Activated CD8-positive, alpha-beta memory T cell treated with anti-CD3 and anti-CD28 coated beads, Interleukin-2, amount 50 U/mL, for 48 hours (primary cell): ENCODE data around the gene APP.
"Not testable (repeated sequence)": the region's sequence is repeated elsewhere in the genome, so short reads cannot be mapped to it uniquely, and the experiment has no call there.

Source experiments
- DNase-seq: peaks from one replicate; pipeline ENCODE4 v3.0.0-alpha.2; 2020

APP gene

GRCh38 chr21:26060335-26061115 lies 110.0 kb downstream of the APP start:
- no peak for DNase-seq

- DNase-seq = no peak
Measured at GRCh38 chr21:26057477-26058170, 112.9 kb downstream of the APP start.

GRCh38 chr21:26055841-26056264 lies 114.7 kb downstream of the APP start:
- DNase-seq = no peak

- no peak for DNase-seq
Measured at GRCh38 chr21:26055010-26055409, 115.6 kb downstream of the APP start.

GRCh38 chr21:26052057-26052456 lies 118.5 kb downstream of the APP start:
- no peak for DNase-seq

GRCh38 chr21:26050857-26051256 lies 119.7 kb downstream of the APP start:
- DNase-seq = no peak

GRCh38 chr21:26049803-26050202 lies 120.8 kb downstream of the APP start:
- DNase-seq = no peak

GRCh38 chr21:26047279-26047967 lies 123.1 kb downstream of the APP start:
- DNase-seq = no peak

GRCh38 chr21:26043891-26044290 lies 126.7 kb downstream of the APP start:
- DNase-seq = no peak

- DNase-seq = no peak
Measured at GRCh38 chr21:26042181-26042876, 128.2 kb downstream of the APP start.

GRCh38 chr21:26041431-26042180 lies 129.0 kb downstream of the APP start:
- no peak for DNase-seq

GRCh38 chr21:26036916-26037315 lies 133.7 kb downstream of the APP start:
- DNase-seq = no peak

- no peak for DNase-seq
Measured at GRCh38 chr21:26032263-26032662, 138.3 kb downstream of the APP start.

- DNase-seq = no peak
Measured at GRCh38 chr21:26028183-26028582, 142.4 kb downstream of the APP start.

GRCh38 chr21:26027696-26028095 lies 142.9 kb downstream of the APP start:
- no peak for DNase-seq

GRCh38 chr21:26025536-26026512 lies 144.7 kb downstream of the APP start:
- DNase-seq = no peak

- DNase-seq = not testable (repeated sequence)
Measured at GRCh38 chr21:26023406-26023805, 147.2 kb downstream of the APP start.

- not testable (repeated sequence) for DNase-seq
Measured at GRCh38 chr21:26022598-26023337, 147.8 kb downstream of the APP start.

- no peak for DNase-seq
Measured at GRCh38 chr21:26020510-26020909, 150.1 kb downstream of the APP start.

- no peak for DNase-seq
Measured at GRCh38 chr21:26020081-26020480, 150.5 kb downstream of the APP start.
